SIG-M5 treated with dmso at 0.1 percent for 504 hours (cell line): Measurements from ENCODE around the gene E2F4.

Source experiments
- DNase-seq: peaks from one replicate; lab custom pipeline; 2025; ENCODE audit not compliant: unreplicated experiment; lab: John Stamatoyannopoulos, UW

Gene E2F4

GRCh38 chr16:67247192-67248072 lies 55.5 kb downstream of the E2F4 start, which contains the start of gene FHOD1:
Gene FHOD1 (minus strand): TSS chr16:67247481. CDS start chr16:67247410, 71 bp downstream.
- peak; percentile 90 for DNase-seq

- no peak for DNase-seq
These were observed 56.1 kb downstream of the E2F4 start for GRCh38 chr16:67248073-67248400.
